GM06990 (cell line): Measurements from ENCODE around the gene OR10V1.

Experiments
- DNase-seq: peaks from one replicate; pipeline ENCODE4 v3.0.0-alpha.2; 2011; ENCODE audit not compliant: insufficient read length; ENCODE audit errors: extremely low read depth
- H3K27me3 ChIP-seq: replicated peaks from 2 replicates; pipeline ENCODE4 v1.6.0; 2011; ENCODE audit warnings: low read length; ENCODE audit not compliant: control insufficient read depth, insufficient read depth
- H3K36me3 ChIP-seq: 2 replicates; pipeline ENCODE4 v1.5.1; 2011; ENCODE audit warnings: low read length; ENCODE audit not compliant: control insufficient read depth, insufficient read depth
- H3K4me3 ChIP-seq: replicated peaks from 2 replicates; pipeline ENCODE4 v1.5.1; 2011; ENCODE audit warnings: low read depth, mild to moderate bottlenecking, control low read depth, low read length
- CTCF ChIP-seq: IDR thresholded peaks from 2 replicates; pipeline ENCODE4 v1.5.1; 2011; ENCODE audit warnings: low read length, control low read depth, mild to moderate bottlenecking, inconsistent platforms; ENCODE audit not compliant: insufficient read depth, poor library complexity, severe bottlenecking

Gene OR10V1

GRCh38 chr11:59746111-59746510 lies 32.5 kb upstream of the OR10V1 start:
- no peaks in the 10 kb centered on the region for H3K36me3 ChIP-seq
- no peak overlapping the region for H3K4me3 ChIP-seq
- no peak for DNase-seq
- no peak for TF ChIP-seq CTCF
- H3K27me3 ChIP-seq = no peaks in the 10 kb centered on the region

- H3K27me3 ChIP-seq = no peaks in the 10 kb centered on the region
- no peak for DNase-seq
- no peak overlapping the region for H3K4me3 ChIP-seq
- TF ChIP-seq CTCF = no peak
- H3K36me3 ChIP-seq = no peaks in the 10 kb centered on the region
These were observed 17.4 kb upstream of the OR10V1 start for GRCh38 chr11:59730896-59731565.

- TF ChIP-seq CTCF = no peak
- Histone ChIP-seq H3K27me3 (no peaks in the 10 kb centered on the region), H3K4me3 (no peak overlapping the region), H3K36me3 (no peaks in the 10 kb centered on the region)
- no peak for DNase-seq
These were observed 16.2 kb upstream of the OR10V1 start for GRCh38 chr11:59729834-59730233.

- no peak for TF ChIP-seq CTCF
- Histone ChIP-seq H3K27me3 (no peaks in the 10 kb centered on the region), H3K36me3 (no peaks in the 10 kb centered on the region), H3K4me3 (no peak overlapping the region)
- no peak for DNase-seq
These were observed 15.3 kb upstream of the OR10V1 start for GRCh38 chr11:59728913-59729312.

GRCh38 chr11:59728154-59728553 lies 14.5 kb upstream of the OR10V1 start:
- no peak for TF ChIP-seq CTCF
- no peaks in the 10 kb centered on the region for H3K36me3 ChIP-seq
- H3K4me3 ChIP-seq = no peak overlapping the region
- no peaks in the 10 kb centered on the region for H3K27me3 ChIP-seq
- no peak for DNase-seq

- H3K27me3 ChIP-seq = no peaks in the 10 kb centered on the region
- H3K4me3 ChIP-seq = no peak overlapping the region
- TF ChIP-seq CTCF = no peak
- no peaks in the 10 kb centered on the region for H3K36me3 ChIP-seq
- DNase-seq = no peak
These were observed 13.8 kb upstream of the OR10V1 start for GRCh38 chr11:59727426-59727825.
